CD4-positive, alpha-beta T cell treated with Interleukin-1 beta for 1 hour (primary cell): ENCODE results near the gene C2CD4C.
"Not testable (repeated sequence)": the region's sequence is repeated elsewhere in the genome, so short reads cannot be mapped to it uniquely, and the experiment has no call there.

Experiments
- DNase-seq, 2 donors: peaks; one replicate each; pipeline ENCODE4 v3.0.0-alpha.2; 2020 to 2022

The C2CD4C gene

DNA sequence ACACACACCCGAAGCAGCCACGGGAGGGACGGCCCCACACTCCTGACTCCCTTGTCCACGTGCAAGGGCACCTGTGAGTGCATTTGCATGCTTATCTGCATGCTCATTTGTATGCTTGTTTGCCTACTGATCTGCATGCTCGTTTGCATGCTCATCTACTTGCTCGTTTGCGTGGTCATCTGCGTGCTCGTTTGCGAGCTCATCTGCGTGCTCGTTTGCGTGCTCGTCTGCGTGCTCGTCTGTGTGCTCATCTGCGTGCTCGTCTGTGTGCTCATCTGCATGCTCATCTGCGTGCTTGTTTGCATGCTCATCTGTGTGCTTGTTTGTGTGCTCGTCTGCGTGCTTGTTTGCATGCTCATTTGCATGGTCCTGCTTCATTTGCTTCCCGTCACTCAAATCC, 28.1 kb upstream of the C2CD4C start:
- no peak for DNase-seq

DNA sequence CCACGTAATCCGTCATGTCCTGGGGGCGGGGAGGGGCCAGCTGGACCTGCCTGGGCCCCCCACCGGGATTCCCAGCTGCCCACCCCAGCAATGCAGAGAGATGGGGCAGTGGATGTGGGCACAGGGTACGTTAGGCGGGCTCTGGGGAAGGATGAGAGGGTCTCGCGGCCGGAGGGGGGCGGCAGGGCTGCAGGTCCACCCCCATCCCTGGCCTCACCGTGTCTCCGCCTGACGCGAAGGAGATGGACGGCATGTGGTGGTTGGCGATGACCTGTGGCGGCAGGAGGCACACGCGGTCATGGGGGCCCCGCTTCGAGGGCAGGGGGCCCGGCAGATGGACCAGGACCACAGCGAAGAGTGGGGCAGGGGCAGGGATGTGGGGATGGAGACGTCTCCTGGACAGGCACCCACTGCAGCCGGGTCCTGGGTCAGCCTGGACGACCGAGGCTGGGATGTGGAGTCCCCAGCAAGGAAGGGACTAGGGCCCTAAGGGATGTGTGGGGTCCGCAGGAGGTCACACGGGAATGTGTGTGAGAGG, 27.5 kb upstream of the C2CD4C start:
- no peak for DNase-seq

DNA sequence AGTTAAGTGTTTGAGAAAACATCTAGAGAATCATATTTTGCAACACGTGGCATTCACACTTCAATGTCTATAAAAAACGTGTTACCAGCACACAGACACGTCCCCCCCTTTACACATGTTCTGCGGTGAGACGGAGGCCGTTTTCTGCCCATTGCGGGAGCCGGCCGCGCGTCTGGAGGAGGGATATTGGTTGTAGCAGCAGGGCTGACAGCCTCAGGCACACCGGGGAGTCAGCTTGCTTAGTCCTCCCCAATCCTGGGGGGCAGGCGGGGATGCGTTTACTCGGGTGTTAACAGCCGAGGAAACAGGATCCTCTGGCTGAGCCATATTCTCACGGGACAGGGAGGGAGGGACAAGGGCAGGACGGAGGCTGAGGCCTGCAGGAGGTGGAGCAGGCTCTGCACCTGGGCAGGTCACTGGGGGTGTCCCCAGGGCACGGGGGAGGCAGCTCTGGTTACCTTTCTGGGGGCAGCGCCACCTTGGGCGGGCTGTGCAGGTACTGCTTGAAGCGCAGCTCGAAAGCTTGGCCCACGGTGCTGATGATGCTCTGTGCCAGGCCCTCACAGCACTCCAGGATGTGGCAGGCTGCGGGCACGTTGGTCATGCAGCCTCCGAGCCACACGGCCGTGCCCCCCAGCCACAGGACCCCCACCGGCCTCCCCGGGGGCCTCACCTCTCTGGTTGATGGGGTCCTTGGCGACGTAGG, 26.9 kb upstream of the C2CD4C start:
- no peak for DNase-seq

DNA sequence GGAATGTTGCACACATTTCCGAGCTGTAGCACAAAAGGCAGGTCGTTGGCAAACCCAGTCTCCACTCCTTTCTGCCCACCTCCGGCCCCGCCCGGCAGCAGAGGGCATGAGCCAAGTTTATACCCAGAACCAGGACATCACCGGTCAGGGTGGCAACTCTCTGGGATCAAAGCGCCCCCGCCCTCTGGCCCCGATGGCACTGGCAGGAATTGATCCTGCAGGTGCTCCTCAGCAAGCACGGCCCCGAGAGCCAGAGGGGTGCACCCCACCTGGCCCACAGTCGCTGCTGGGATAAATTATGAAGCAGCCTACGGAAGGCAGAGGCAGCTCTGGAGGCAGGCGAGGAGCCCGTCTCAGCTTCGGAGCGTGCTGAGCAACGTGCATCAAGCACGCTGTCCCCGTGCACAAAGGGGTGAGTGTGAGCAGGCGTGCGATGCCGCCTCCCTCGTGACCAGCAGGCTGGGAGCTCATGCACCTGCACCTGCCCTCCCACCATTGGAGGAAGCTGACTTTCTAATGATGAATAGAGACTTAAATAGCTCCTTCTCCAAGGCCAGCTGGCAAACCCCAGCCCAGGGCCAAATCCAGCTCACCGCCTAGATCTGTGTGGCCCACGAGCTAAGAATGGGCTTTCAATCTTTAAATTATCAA, 26.2 kb upstream of the C2CD4C start:
- DNase-seq = no peak

DNA sequence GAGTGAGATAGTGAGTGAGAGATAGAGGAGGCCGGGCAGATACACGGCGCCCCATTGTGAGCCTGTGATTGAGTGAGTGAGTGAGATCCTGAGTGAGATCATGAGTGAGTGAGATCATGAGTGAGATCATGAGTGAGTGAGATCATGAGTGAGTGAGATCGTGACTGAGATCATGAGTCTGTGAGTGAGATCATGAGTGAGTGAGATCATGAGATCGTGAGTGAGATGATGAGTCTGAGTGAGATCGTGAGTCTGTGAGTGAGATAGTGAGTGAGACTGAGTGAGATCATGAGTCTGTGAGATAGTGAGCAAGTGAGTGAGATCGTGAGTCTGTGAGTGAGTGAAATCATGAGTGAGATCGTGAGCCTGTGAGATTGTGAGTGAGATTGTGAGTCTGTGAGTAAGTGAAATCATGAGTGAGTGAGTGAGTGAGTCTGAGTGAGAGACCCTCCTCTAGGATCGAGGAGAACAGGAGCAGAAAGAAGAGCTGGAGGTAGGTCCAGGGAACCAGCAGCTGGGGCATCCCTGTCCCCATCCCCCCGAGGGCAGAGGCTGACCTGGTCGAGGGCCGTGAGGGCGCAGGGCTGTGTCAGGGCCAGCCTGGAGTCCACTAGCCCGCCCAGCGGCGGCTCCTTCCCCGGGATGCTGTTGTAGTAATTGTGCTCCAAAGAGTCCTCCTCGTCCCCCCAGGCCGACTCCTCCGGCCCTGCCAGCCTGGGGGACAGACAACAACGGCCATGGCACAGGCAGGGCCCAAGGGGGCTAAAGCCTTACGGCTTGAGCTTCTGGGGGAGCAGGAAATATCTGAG, 25.4 kb upstream of the C2CD4C start:
- no peak for DNase-seq

DNA sequence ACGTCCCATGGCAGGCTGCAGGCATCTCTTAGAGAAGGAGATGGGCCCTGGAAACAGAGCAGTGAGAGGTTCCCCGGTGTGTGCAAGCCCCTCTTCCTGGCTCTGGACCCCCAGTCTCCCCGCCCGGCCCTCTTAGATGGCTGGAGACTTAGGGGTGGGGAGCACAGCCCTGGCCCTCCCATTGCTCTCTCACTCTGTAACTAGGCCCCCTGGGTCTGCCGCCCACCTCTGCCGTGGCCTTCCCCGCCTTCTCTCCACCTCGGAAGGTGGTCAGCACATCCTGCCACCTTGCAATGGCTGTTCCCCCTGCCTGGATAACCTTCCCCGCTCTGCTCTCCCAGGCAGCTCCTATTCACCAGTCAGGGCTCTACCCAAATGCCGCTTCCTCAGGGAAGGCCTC, 21.8 kb upstream of the C2CD4C start:
- DNase-seq = no peak

DNA sequence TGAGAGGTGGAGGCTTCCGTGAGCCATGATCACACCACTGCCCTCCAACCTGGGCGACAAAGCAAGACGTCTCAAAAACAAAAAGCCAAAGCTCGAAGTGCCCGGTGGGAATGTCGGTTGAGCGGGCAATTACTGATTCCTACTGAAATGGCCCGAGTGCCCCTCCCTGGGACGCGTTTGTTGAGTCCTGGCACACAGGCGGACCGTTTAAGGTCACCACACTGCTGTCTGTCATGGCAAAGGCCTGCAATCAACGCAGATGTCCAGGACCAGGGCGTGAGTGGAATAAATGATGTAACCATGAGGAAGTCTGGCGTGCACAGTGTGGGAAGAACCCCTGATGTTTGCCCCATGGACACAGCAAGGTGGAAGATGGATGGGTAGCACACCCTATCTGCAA, 19.2 kb upstream of the C2CD4C start:
- DNase-seq = no peak

DNA sequence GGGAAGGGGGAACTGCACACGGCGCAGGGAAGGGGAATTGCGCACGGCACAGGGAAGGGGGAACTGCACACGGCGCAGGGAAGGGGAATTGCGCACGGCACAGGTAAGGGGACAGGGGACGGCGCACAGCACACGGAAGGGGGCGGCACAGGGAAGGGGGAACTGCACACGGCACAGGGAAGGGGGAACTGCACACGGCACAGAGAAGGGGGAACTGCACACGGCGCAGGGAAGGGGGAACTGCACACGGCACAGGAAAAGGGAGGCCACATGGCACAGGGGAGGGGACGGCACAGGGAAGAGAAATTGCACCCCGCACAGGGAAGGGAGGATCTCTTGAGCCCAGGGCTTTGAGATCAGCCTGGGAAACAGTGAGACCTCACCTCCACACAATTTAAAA, 18.7 kb upstream of the C2CD4C start:
- DNase-seq = not testable (repeated sequence)

DNA sequence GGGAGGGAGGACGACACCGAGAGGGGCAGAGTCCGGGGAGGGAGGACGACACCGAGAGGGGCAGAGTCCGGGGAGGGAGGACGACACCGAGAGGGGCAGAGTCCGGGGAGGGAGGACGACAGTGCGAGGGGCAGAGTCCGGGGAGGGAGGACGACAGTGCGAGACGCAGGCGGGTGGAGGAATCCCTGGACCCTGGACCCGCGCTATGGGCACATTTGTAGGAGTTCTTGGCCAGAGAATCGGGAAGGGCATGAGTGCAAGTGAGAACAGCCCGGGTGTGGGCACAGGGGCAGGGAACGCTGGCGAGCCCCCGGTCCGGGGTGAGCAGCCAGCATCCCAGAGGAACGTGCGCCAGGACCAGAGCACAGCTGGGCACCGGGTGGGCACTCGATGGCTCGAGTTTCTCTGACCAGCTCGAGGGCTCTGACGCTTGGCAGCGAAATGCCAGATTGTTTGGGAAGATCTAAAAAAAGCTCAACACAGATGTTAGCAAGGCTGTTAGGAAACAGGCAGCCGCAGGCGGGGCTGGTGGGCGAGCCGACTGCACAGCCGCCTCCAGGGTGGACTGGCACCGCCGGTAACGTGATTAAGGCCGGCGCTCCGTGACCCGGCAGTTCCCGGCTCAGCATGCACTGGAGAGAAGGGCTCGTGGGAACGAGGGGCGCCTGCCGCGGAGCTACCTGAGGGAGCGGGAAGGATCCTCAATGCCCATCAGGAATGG, 17.9 kb upstream of the C2CD4C start:
- DNase-seq = no peak

DNA sequence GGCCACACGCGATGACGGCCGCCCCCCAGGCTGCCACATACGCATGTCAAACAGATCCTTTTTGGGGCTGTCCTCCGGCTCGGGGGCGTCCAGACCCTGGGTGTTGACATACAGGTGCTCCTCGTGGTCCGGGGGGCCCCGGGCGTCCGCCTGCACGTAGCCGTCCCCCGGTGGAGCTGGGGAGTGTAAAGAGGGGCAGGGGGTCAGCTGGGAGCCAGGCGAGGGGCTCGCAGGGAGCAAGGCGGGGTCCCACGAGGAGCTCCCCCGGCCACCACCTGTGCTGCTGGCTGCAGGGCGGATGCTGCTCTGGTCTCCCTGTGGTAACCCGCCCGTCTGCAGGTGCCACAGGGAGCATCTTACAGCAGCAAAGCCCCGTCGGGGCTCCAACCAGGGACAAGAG, 16.1 kb upstream of the C2CD4C start:
- no peak for DNase-seq

DNA sequence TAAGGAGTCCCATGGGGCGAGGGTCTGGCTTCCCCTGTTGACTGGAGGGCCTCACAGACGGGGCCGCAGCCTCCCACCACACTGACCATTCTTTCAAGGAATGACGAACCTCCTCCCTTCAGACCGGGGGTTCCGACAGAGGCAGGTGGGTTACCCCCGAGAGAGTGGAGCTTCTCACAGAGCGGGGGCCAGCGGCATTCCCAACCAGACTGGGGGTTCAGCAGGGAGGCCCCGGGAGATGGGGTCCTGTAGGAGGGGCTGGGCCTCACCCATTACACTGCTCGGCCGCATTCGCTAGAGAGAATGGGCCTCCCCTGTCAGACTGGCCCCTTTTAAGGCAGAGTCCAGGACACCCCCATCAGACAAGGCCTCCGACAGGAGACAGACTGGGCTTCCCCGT, 15.6 kb upstream of the C2CD4C start:
- no peak for DNase-seq

DNA sequence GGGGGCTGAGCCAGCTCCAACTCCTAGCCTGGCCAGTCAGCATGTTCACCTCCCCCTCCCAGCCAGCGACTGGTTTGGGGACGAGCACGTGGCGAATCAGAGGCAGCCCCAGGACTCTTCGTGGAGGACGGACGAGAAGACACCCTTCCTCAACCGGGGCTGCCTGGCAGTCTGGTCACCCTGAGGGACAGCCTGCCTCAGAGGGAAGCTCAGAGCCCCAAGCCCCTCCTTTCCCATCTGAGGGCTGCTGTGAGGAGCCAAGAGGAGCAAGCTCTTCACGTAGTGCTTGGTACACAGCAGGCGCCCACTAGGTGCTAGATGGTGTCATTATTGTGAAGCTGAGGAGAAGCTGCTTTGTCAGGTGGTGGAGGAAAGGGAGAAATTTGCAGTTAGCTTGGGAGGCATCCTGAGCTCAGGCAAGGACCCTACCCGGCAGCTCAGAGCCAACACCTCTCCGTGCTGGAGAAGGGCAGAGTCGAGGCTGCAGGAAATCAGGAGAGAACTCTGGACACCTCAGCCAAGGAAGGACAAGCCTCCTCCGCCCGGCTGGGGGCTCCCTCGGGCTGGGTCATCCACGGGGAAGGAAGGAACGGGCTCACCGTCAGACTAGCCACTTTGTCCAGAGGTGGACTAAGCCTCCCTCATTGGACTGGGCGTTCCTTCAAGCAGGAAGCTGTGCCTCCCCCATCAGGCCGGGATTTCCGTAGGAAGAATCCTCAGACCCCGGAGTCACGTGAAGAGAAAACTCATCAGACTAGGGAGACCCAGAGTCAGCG, 14.9 kb upstream of the C2CD4C start:
- no peak for DNase-seq

DNA sequence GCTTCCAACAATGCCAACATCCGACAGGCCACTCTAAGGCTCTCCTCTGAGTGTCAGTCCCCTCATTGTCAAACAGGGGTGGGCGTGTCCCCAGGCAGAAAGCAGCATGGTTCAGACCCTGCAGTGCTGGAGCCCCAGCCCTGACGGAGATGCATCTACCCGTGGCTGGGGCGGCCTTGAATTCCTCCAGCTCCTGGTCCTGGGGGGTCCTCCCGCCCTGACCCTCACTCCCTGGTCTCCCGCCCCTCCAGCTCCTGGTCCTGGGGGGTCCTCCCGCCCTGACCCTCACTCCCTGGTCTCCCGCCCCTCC, 13.9 kb upstream of the C2CD4C start:
- not testable (repeated sequence) for DNase-seq

DNA sequence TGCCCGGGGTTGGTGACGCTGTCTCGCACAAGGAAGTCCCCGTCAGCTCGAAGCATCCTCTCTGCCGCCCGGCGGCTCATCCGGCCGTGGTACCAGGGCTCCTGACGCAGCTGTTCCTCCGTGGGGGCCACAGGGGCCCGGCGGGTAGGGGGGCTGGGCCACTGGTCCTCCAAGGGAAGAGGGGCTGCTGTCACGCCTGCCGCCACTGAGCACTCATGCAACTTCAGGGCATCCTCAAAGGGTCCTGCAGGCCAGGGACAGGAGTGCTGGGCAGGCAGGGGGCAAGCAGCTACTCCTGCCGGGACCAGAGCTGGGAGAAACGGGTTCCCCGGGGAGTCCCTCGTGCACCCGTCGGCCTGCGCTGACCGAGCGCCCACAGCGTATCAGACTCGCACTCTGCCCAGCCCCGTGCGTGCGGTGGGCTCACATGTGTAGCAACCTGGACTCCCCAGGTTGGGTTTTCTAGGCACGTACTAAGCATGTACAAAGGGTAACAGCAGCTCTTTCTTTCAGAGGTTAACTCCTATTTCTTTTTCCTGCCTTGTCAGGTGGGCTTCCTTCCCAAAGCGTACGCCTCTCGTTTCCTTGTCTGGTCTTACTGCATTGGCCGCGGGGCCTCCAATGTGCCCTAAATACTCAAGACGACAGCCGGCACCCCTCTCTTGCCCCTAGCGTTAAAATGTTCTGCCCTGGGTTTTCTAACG, 13.4 kb upstream of the C2CD4C start:
- DNase-seq = no peak

DNA sequence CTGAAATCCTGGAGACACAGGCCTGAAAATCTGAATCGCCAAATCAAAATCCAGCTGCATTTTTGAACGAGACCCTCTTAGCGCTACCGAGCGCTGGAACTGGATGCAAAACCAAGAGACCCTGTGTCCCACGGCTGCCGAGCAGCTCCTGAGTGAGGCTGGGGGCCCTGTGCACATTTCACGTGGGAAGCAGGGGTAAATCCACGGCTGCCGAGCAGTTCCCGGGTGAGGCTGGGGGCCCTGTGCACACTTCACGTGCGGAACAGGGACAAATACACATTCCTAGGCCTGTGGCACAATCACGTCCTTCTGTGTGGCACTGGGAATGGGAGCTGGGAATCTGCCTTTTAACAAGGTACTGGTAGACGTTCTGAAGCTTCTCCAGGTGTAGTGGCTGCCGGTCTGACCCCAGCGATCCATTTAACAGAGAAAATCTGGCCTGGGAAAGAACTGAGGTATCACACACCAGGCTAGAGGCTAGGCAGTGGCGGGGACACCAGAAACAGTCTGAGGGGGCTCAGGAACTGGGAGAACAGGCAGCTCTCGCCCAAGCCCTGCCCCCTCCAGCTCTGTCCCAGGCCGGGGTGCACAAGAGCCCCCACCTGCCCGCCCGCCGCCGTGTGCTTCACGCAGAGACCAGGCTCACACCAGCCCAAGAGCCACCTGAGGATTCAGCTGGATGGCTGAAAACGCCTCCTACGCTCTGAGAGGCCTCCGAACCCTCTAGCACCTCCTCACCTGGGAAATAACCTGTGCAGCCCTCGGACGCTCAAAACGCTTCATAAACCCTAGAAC, 11.0 kb upstream of the C2CD4C start:
- DNase-seq = no peak

DNA sequence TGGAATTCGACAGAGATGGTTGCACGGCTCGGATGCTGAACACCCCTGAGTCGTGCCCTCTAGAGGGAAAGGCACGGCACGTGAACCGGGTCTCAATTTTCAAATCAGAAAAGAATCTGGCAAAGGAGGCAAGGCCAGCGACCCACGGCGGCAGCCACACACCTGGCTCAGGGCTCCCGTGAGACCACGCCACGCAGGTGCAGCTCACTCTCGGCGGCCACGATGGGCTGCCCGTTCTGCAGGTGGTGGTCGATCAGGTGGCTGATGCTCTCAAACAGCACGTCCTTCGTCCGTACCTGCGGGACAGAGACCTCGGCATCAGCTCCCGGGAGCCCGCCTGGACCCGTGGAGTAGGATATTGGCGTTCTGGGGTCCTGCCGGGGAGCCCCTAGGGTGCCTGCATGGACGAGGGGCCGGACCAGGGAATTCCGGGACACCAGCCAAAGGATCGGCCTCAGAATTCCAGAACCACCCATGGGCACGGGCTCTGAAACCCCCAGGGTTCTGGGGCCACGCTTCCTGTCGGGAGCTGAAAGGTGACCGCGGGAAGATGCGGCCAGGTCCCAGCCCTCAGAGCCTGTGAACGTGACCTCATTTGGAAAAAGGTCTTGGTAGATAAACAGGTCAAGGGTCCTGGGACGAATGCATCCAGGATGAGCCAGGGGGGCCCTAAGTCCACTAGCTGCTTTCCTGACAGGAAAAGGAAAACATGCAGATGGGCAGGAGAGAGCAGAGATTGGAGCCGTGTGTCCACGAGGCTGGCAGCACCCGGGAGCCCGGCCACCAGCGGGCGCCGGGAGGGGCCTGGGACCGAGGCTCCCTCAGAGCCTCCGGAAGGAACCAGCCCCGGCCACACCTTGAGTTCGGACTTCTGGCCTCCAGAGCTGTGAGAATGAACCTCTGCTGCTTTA, 10.1 kb upstream of the C2CD4C start:
- no peak for DNase-seq

DNA sequence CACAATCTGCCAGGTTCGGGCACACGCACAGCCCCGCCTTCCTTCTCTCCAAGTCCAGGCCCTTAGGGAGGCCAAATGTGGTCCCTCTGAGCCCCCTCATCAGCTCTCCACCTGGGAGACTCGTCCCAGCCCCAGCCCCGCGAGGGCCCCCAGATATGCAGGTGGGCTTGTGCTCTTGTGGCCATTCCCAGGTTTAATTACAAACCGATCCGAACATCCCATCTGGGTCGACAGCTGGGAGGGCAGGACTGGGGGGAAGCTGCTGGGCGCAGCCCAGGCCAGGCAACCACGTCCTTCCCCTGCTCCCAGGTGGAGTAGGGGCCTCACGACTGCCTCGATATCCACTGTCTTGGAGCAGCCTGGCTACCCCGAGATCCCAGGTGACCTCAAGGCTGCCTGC, 7.5 kb upstream of the C2CD4C start:
- DNase-seq = no peak

DNA sequence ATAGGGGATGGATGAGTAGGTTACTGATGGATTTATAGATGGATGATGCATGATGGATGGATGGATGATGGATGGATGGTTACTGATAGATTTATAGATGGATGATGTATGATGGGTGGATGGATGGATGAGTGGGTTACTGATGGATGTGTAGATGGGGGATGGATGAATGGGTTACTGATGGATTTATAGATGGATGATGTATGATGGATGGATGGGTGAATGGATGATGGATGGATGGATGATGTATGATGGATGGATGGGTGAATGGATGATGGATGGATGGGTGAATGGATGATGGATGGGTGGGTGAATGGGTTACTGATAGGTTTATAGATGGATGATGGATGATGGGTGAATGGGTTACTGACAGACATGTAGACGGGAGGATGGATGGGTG, 6.3 kb upstream of the C2CD4C start:
- DNase-seq = no peak

DNA sequence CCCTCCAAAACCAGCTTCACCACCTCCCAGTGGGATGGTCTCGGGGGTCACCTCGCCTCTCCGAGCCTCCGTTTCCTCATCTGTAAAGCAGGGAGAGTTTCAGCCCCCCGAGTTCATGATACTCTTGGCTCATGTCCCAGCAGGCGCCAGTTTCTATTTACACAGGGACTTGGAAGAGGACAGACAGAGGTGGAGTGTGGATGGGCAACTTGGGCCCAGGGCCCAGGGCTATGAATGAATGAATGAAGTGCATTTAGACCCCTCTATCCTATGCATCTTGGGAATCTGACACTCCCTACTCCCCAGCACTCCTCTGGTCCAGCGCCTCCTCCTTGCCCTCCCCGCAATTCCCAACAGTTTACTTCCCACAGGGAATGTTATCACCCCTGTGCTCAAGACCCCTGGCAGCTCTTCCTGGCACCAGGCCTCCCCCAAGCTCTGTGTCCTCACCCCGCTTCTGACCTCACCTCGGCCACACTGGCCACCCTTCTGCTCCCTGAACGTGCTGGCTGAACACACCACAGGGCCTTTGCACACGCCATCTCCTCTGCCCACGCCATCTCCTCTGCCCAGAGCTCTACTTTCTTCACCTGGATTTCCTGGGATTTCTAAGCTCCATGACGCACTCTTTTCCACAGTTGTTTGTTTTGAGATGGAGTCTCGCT, 4.9 kb upstream of the C2CD4C start:
- no peak for DNase-seq
